ENCODE measurements around the gene CYP27C1. TPM values are rescaled to one million over a fixed set of nuclear protein-coding genes. Genes with fewer than 3 reads are reported as not detected.
A peak's percentile ranks its signal among the peaks of the same experiment; 100 is the strongest.

The CYP27C1 gene
- total RNA-seq, 2 donors from 2014 or later, result not detected

- Mint-ChIP-seq H3K9me3 (peaks cover 3 to 6% of the 10 kb centered on the region in 2 donors), H3K4me3 (no peak overlapping the region), H3K27me3 (ENCODE audit: low read depth) (peaks cover 30% of the 10 kb centered on the region), H3K36me3 (ENCODE audit: insufficient read depth in 2 of 2) (peaks cover 1 to 2% of the 10 kb centered on the region in 2 donors), H3K27ac (no peak overlapping the region), H3K4me1 (ENCODE audit: low read depth) (no peaks in the 10 kb centered on the region)
- DNase-seq (no peak), ATAC-seq (replicated peaks in 1 of 2) (no peak)
Measured at GRCh38 chr2:127182626-127183458, 37.3 kb downstream of the CYP27C1 start.

DNA sequence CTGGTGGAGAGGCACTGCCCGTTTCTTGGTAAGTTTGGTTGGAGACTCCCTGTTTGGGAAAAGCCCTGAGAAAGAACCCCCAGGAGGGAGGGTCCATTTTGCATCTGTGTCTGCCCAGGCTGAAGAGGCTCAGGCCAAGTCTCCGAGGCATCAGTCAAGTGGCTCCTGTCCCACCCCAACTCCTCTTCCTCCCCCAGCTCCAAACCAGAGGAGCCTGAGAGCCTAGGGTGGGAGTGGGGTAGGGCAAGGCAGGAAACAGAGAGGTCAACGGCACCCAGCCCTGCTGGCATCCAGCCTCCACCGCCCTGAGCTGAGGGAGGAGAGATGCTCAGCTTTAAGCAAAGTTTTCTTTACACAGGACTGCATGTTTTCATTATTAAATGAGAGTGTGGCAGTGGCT lies 38.2 kb downstream of the CYP27C1 start:
- Mint-ChIP-seq H3K27ac (no peak overlapping the region), H3K4me3 (no peak overlapping the region), H3K36me3 (ENCODE audit: insufficient read depth in 2 of 2) (peaks cover 1 to 2% of the 10 kb centered on the region in 2 donors), H3K9me3 (peaks cover 3 to 6% of the 10 kb centered on the region in 2 donors), H3K27me3 (ENCODE audit: low read depth) (peaks cover 24% of the 10 kb centered on the region), H3K4me1 (ENCODE audit: low read depth) (no peaks in the 10 kb centered on the region)
- no peak for DNase-seq
- no peak for ATAC-seq (replicated peaks in 1 of 2)

GRCh38 chr2:127179766-127180165 lies 40.3 kb downstream of the CYP27C1 start:
- Mint-ChIP-seq H3K4me3 (no peak overlapping the region), H3K36me3 (ENCODE audit: insufficient read depth in 2 of 2) (peaks cover 1 to 2% of the 10 kb centered on the region in 2 donors), H3K9me3 (peaks cover 3 to 6% of the 10 kb centered on the region in 2 donors), H3K4me1 (ENCODE audit: low read depth) (no peaks in the 10 kb centered on the region), H3K27me3 (ENCODE audit: low read depth) (peaks cover 19% of the 10 kb centered on the region), H3K27ac (no peak overlapping the region)
- ATAC-seq (replicated peaks in 1 of 2) (no peak), DNase-seq (no peak)

DNA sequence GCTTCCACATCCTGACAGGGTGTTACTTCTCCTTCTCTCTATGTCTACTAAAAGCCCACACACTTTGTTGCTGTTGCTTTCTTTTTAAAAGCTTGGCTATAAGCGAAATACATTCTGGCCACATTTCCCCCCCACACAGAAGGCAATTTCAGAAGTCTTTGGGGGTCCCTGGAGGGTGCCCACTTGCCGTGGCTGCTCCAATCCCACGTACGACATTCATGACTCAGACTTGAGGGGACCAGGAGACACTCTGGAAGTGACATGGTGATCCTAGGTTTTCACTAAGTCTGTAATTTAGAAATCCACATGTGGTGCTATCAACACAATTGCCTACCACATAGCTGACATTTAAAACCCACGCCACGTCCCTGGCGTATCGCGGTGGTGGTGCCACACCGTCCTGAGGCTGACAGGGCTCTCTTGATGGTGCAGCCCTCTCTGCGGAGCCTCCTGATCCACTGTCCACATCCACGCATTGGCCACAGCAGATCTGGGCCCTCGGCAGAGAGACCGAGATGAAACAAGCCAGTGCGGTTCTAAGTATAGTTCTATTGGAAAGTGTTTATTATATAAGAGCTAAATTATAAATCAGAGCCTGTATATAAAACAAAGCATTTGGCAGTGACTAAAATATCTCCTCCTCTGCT lies 42.4 kb downstream of the CYP27C1 start:
- no peak overlapping the region for H3K4me3 Mint-ChIP-seq
- H3K36me3 Mint-ChIP-seq (ENCODE audit: insufficient read depth in 2 of 2), result peaks cover 1 to 2% of the 10 kb centered on the region in 2 donors
- DNase-seq (no peak), ATAC-seq (replicated peaks in 1 of 2) (no peak)
- no peak overlapping the region for H3K27ac Mint-ChIP-seq
- no peaks in the 10 kb centered on the region for H3K4me1 Mint-ChIP-seq (ENCODE audit: low read depth)
- peaks cover 8% of the 10 kb centered on the region for H3K27me3 Mint-ChIP-seq (ENCODE audit: low read depth)
- peaks cover 3 to 6% of the 10 kb centered on the region in 2 donors for H3K9me3 Mint-ChIP-seq

DNA sequence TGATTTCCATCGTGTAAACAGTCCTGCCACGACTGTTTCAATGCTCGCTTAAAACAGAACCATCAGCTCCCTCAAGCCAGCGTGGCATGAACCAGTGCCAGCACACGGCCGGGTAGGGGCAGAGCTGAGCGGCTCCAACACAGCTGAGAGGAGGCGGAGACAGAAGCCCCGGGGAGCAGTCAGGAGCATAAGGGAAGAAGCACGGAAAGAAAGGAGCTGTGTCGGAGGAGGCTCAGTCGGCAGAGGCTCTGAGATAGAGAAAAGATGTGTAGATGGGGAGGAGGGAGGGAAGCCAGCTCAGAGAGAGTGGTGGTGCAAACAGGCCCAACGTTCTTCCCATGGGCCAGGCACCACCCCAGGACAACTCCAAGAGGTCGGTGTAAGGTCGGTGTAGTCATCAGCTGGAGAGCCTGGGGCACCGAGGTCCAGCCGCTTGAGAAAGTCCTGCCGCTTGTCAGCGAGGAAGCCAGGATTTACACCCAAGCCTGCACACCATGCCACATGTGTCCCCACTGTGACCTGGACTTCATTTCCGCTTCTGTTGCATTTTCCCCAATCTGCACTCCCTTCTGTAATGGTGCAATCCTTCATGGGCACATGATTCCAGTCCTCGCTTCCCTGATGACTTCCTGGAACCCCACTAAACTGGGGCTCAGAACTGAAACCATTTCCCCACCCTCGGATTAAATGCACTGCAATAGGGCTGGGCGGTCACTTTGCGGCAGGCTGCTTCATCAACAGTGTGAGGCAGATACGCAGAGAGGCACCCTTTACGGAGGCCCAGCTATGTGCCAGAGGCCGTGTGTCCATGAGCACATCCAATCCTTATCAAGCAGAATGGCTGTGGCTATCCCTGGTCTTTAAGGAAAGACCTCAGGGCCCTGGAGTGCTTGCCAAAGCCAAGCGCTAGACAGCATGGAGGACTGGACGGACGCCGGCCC lies 43.5 kb downstream of the CYP27C1 start:
- no peak for DNase-seq
- Mint-ChIP-seq H3K36me3 (ENCODE audit: insufficient read depth in 2 of 2) (peaks cover 1 to 2% of the 10 kb centered on the region in 2 donors), H3K4me3 (no peak overlapping the region), H3K27ac (no peak overlapping the region), H3K4me1 (ENCODE audit: low read depth) (no peaks in the 10 kb centered on the region), H3K27me3 (ENCODE audit: low read depth) (peaks cover 8% of the 10 kb centered on the region), H3K9me3 (peaks cover 3 to 6% of the 10 kb centered on the region in 2 donors)
- no peak for ATAC-seq (replicated peaks in 1 of 2)

GRCh38 chr2:127175751-127176354 lies 44.2 kb downstream of the CYP27C1 start:
- DNase-seq, result no peak
- H3K4me1 Mint-ChIP-seq (ENCODE audit: low read depth), result no peaks in the 10 kb centered on the region
- ATAC-seq (replicated peaks in 1 of 2), result no peak
- no peak overlapping the region for H3K4me3 Mint-ChIP-seq
- peaks cover 3 to 6% of the 10 kb centered on the region in 2 donors for H3K9me3 Mint-ChIP-seq
- H3K36me3 Mint-ChIP-seq (ENCODE audit: insufficient read depth in 2 of 2), result peaks cover 1 to 2% of the 10 kb centered on the region in 2 donors
- no peak overlapping the region for H3K27ac Mint-ChIP-seq
- H3K27me3 Mint-ChIP-seq (ENCODE audit: low read depth), result peaks cover 8% of the 10 kb centered on the region

GRCh38 chr2:127175041-127175721 lies 44.9 kb downstream of the CYP27C1 start:
- Mint-ChIP-seq H3K4me1 (ENCODE audit: low read depth) (no peaks in the 10 kb centered on the region), H3K9me3 (peaks cover 0 to 1% of the 10 kb centered on the region in 2 donors), H3K27ac (no peak overlapping the region), H3K4me3 (no peak overlapping the region), H3K36me3 (ENCODE audit: insufficient read depth in 2 of 2) (no peaks in the 10 kb centered on the region), H3K27me3 (ENCODE audit: low read depth) (peaks cover 8% of the 10 kb centered on the region)
- DNase-seq, result no peak
- no peak for ATAC-seq (replicated peaks in 1 of 2)

DNA sequence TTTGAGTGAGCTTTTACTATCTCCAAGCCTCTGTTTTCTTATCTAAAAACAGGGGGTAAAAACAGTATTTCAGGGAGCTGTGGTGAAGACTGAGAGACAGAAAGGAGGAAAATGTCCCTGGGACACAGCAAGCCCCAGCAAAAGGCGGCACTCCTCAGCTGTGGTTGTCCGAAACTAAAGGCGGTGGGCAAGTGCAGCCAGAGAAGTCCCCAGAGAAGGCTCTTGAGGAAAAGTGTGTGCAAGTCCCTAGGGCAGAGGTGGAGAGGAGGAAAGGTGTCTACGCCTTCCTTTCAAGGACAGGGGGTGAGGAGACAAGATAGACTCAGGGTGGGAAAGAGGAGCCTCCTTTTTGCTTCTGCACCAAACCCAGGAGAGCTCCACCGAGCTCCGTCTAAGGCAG lies 45.5 kb downstream of the CYP27C1 start:
- ATAC-seq (replicated peaks in 1 of 2), result no peak
- no peaks in the 10 kb centered on the region for H3K36me3 Mint-ChIP-seq (ENCODE audit: insufficient read depth in 2 of 2)
- H3K27me3 Mint-ChIP-seq (ENCODE audit: low read depth), result peaks cover 8% of the 10 kb centered on the region
- no peak for DNase-seq
- H3K4me3 Mint-ChIP-seq, result no peak overlapping the region
- H3K9me3 Mint-ChIP-seq, result no peaks in the 10 kb centered on the region
- no peak overlapping the region for H3K27ac Mint-ChIP-seq
- no peaks in the 10 kb centered on the region for H3K4me1 Mint-ChIP-seq (ENCODE audit: low read depth)

GRCh38 chr2:127174136-127174535 lies 46.0 kb downstream of the CYP27C1 start:
- Mint-ChIP-seq H3K27ac (no peak overlapping the region), H3K27me3 (ENCODE audit: low read depth) (peaks cover 4% of the 10 kb centered on the region), H3K36me3 (ENCODE audit: insufficient read depth in 2 of 2) (no peaks in the 10 kb centered on the region), H3K4me3 (no peak overlapping the region), H3K9me3 (no peaks in the 10 kb centered on the region), H3K4me1 (ENCODE audit: low read depth) (no peaks in the 10 kb centered on the region)
- peak in 1 of 2 donors; percentile 30 for ATAC-seq (replicated peaks in 1 of 2)
- no peak for DNase-seq

DNA sequence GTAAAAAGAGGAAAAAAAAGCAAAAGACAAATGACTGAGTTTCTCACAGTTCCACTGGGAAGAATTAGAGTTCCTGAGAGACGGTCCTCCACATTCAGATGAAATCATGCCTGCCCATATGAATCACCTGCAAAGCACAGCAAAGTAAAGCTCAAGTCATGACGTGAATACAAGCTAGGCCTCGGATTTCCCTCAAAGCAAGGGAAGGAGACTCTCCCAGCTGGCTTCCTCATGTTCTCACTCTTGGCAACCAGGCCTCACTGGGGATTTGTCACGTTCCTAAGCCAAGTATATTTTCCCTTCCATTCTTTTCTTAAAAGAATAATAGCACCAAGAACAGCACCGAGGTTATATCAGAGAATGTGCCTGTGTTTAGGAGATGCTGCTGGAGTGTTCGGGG lies 47.0 kb downstream of the CYP27C1 start:
- Mint-ChIP-seq H3K4me1 (ENCODE audit: low read depth) (no peaks in the 10 kb centered on the region), H3K27ac (no peak overlapping the region), H3K9me3 (no peaks in the 10 kb centered on the region), H3K36me3 (ENCODE audit: insufficient read depth in 2 of 2) (no peaks in the 10 kb centered on the region), H3K4me3 (no peak overlapping the region), H3K27me3 (ENCODE audit: low read depth) (no peaks in the 10 kb centered on the region)
- DNase-seq, result no peak
- no peak for ATAC-seq (replicated peaks in 1 of 2)

- no peaks in the 10 kb centered on the region for H3K9me3 Mint-ChIP-seq
- no peaks in the 10 kb centered on the region for H3K36me3 Mint-ChIP-seq (ENCODE audit: insufficient read depth in 2 of 2)
- no peaks in the 10 kb centered on the region for H3K4me1 Mint-ChIP-seq (ENCODE audit: low read depth)
- ATAC-seq (replicated peaks in 1 of 2), result no peak
- H3K4me3 Mint-ChIP-seq, result no peak overlapping the region
- H3K27me3 Mint-ChIP-seq (ENCODE audit: low read depth), result no peaks in the 10 kb centered on the region
- DNase-seq, result no peak
- no peak overlapping the region for H3K27ac Mint-ChIP-seq
Measured at GRCh38 chr2:127172306-127172705, 47.8 kb downstream of the CYP27C1 start.

All from activated T-cell treated with anti-CD3 and anti-CD28 coated beads, Interleukin-2, amount 50 U/mL, for 72 hours (primary cell).